ENCODE results near the gene ZNF235. TPM values are rescaled to one million over a fixed set of nuclear protein-coding genes. Genes with fewer than 3 reads are reported as not detected.
A peak's percentile ranks its signal among the peaks of the same experiment; 100 is the strongest.

The ZNF235 gene
- polyA plus RNA-seq (2011; rRNA removed) (7.4 and 8.4 TPM in 2 replicates), polyA plus RNA-seq (2017; fragmentation: RNase III; extraction: RNeasy Plus Mini Kit Qiagen cat#74134 plus additional on column Dnase treatment) (3.8 to 4.9 TPM (median 4.2 TPM) in 3 replicates), polyA minus RNA-seq (2011; rRNA and poly(A)+ RNA removed) (6.0 and 8.2 TPM in 2 replicates)
- 1.3 and 1.6 TPM in 2 replicates for polyA plus RNA-seq (2012; cell fraction: cytosol; rRNA removed)
- 3.1 and 5.0 TPM in 2 replicates for polyA plus RNA-seq (2012; cell fraction: nucleus; rRNA removed)

DNA sequence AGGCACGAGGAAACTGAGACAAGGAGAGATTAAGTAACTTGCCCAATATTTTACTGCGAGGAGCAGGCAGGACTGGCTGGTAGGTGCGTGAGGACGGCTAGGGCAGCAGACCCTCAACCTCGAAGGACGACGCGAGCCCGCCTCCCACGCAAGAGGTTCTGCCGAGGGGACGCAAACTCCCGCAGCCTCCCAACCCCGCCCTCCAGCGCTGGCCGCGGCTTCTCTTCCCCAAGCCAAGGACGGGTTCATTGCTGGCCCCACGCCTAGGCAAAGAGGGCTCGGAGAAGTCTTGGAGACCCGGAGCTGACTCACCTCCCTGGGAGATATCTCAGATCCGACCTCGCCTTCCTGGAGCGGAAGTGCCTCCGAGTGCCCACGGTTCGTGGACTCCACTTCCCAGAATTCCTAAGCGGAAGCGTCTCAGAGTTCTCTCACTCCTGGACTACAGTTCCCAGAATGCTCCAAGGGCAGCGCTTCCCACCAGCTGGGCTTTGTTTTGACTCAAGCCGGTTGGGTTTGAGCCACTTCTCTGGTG is at the start of gene ZNF235:
ZNF235 (minus strand) TSS at position 367 of the 535 bp plus-strand sequence. CDS start 1,621 bp downstream, outside the sequence.
- Histone ChIP-seq H3K4me2 (peak within 1 kb of the TSS; percentile 72), H3K27ac (peak within 1 kb of the TSS; percentile 77 to 93), H3K9me3 (peaks cover 41% of the 10 kb centered on the region), H3K4me1 (no peaks in the 10 kb centered on the region), H3K4me3 (peak within 1 kb of the TSS; percentile 66)
- CTCF ChIA-PET = interaction anchor here (0.9 to 1.6 kb wide), 2 partner anchors 17 to 28 kb away, joined by 3 read pairs; no protein-coding TSS in a partner anchor
- TF ChIP-seq, protein P1, sequence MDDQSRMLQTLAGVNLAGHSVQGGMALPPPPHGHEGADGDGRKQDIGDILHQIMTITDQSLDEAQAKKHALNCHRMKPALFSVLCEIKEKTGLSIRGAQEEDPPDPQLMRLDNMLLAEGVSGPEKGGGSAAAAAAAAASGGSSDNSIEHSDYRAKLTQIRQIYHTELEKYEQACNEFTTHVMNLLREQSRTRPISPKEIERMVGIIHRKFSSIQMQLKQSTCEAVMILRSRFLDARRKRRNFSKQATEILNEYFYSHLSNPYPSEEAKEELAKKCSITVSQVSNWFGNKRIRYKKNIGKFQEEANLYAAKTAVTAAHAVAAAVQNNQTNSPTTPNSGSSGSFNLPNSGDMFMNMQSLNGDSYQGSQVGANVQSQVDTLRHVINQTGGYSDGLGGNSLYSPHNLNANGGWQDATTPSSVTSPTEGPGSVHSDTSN (IDR thresholded peaks at IDR 0.05) = 0 out of 2 replicates have a peak, but pooled peaks have one; percentile 16
- TF ChIP-seq, protein P2, sequence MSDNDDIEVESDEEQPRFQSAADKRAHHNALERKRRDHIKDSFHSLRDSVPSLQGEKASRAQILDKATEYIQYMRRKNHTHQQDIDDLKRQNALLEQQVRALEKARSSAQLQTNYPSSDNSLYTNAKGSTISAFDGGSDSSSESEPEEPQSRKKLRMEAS (IDR thresholded peaks at IDR 0.05) = peak; percentile 55
- TF ChIP-seq, protein P3, sequence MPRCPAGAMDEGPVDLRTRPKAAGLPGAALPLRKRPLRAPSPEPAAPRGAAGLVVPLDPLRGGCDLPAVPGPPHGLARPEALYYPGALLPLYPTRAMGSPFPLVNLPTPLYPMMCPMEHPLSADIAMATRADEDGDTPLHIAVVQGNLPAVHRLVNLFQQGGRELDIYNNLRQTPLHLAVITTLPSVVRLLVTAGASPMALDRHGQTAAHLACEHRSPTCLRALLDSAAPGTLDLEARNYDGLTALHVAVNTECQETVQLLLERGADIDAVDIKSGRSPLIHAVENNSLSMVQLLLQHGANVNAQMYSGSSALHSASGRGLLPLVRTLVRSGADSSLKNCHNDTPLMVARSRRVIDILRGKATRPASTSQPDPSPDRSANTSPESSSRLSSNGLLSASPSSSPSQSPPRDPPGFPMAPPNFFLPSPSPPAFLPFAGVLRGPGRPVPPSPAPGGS (IDR thresholded peaks at IDR 0.05) = peak; percentile 66; the same call in 2 of the 3 replicates
- TF ChIP-seq HEYL (CRISPR knock-in tag; IDR thresholded peaks at IDR 0.05) (no peak), NR3C1 (IDR thresholded peaks at IDR 0.05) (no peak), FOSL2 (IDR thresholded peaks at IDR 0.05) (no peak), FOSL2 (CRISPR knock-in tag; IDR thresholded peaks at IDR 0.05) (peak; percentile 85), ZC3H11A (IDR thresholded peaks at IDR 0.05) (no peak), POLR2A (IDR thresholded peaks at IDR 0.05; ENCODE audit: low read length) (peak; percentile 56; the same call in 1 of the 2 replicates), JUN (IDR thresholded peaks at IDR 0.05) (peak in 1 of 2 experiments; percentile 79; a peak in 2 of 5 replicates), JUNB (IDR thresholded peaks at IDR 0.05) (no peak), ZFP36 (IDR thresholded peaks at IDR 0.05; ENCODE audit: borderline replicate concordance, partially characterized antibody) (no peak), CBX8 (IDR thresholded peaks at IDR 0.05) (no peak), RARB (CRISPR knock-in tag; IDR thresholded peaks at IDR 0.05) (no peak), RAD21 (conservative IDR thresholded peaks at IDR 0.05 in 1 of 2, IDR thresholded peaks at IDR 0.05 in 1 of 2) (0 out of 5 replicates have a peak, but pooled peaks of 1 of the 2 experiments have one; percentile 18), CHD4 (IDR thresholded peaks at IDR 0.05; ENCODE audit: borderline replicate concordance) (no peak)
- TF ChIP-seq, protein P4, sequence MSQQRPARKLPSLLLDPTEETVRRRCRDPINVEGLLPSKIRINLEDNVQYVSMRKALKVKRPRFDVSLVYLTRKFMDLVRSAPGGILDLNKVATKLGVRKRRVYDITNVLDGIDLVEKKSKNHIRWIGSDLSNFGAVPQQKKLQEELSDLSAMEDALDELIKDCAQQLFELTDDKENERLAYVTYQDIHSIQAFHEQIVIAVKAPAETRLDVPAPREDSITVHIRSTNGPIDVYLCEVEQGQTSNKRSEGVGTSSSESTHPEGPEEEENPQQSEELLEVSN (IDR thresholded peaks at IDR 0.05; ENCODE audit: borderline replicate concordance, low read depth) = peak; percentile 37; the same call in 1 of the 2 replicates
- WGBS (ENCODE audit: missing lambda C conversion rate) = under 1% methylated on average over 23 of the region's 31 CpGs
- ATAC-seq = peak; percentile 100
- peak; percentile 96 to 99 for DNase-seq (ENCODE audit: low read depth in 1 of 2, low spot score in 1 of 2)
- FAIRE-seq = peak; percentile 99
- POLR2A ChIA-PET = interaction anchor here (0.6 to 1.5 kb wide), 5 partner anchors 45 to 196 kb away, joined by 3 to 9 read pairs (median 4); partner anchors contain the start of genes ZNF180, ZNF227 and ZNF233

DNA sequence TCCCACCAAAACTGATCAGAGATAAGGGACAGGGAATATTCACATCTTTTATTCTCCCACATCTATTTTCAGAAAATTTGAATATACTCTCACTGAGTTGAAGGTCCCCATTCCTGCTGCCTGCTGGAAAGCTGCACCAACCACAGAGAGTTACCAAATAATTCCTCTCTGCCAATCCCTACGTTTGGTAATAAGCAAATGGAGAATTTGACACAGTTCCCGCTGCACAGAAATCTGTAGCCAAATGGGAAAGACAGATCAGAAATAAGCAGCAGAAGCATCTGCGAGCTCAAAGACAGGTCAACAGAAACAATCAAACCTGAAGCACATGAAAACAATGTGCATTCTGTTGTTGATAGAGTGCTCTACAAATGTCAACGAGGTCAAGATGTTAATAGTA is 41.7 kb upstream of the ZNF235 start:
- H3K4me1 ChIP-seq = no peaks in the 10 kb centered on the region
- TF ChIP-seq RAD21 (conservative IDR thresholded peaks at IDR 0.05 in 1 of 2, IDR thresholded peaks at IDR 0.05 in 1 of 2) = no peak
- no peak for TF ChIP-seq MAFK (IDR thresholded peaks at IDR 0.05; ENCODE audit: partially characterized antibody)
- TF ChIP-seq NR3C1 (IDR thresholded peaks at IDR 0.05) = no peak
- no peak for TF ChIP-seq TP53 (CRISPR knock-in tag; IDR thresholded peaks at IDR 0.05)
- no peak for ATAC-seq
- H3K4me2 ChIP-seq = no peak overlapping the region
- H3K9me3 ChIP-seq = peaks cover 69% of the 10 kb centered on the region
- peak; percentile 36 for FAIRE-seq
- no peak overlapping the region for H3K4me3 ChIP-seq
- WGBS (ENCODE audit: missing lambda C conversion rate) = 71% methylated on average over 4 of the region's 4 CpGs
- no peak for DNase-seq (ENCODE audit: low read depth in 1 of 2, low spot score in 1 of 2)
- H3K27ac ChIP-seq = no peak overlapping the region
- CTCF ChIA-PET = no interaction called here
- POLR2A ChIA-PET = no interaction called here

DNA sequence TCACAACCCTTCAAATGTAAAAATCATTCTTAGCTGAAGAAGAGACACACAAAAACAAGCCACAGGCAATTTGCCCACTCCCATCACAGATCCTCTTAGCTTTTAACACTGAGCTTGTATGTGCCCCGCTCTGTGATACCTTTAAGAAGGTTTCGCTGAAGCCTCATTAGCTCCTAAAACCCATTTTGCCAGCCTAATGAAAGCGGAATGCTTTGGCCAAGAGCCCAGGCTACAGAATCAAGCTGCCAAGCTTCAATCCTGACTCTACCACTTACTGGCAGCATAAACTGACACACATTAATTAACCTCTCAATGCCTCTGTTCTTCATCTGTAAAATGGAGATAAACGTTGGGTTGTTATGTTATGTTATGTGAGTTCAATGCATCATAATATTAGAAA is 41.1 kb upstream of the ZNF235 start:
- Histone ChIP-seq H3K4me1 (no peaks in the 10 kb centered on the region), H3K9me3 (peaks cover 65% of the 10 kb centered on the region), H3K4me3 (no peak overlapping the region), H3K27ac (no peak overlapping the region), H3K4me2 (no peak overlapping the region)
- no peak for ATAC-seq
- no peak for DNase-seq (ENCODE audit: low read depth in 1 of 2, low spot score in 1 of 2)
- 86% methylated on average over 4 of the region's 4 CpGs for WGBS (ENCODE audit: missing lambda C conversion rate)
- ChIA-PET POLR2A (no interaction called here), CTCF (interaction anchor here (1.1 kb wide), 1 partner anchor 19 kb away, joined by 4 read pairs; no protein-coding TSS in a partner anchor)
- FAIRE-seq = peak; percentile 80
- TF ChIP-seq BHLHE40 (IDR thresholded peaks at IDR 0.05; ENCODE audit: low read depth, low read length) (no peak), CHD2 (IDR thresholded peaks at IDR 0.05; ENCODE audit: low read length, partially characterized antibody) (no peak), HOXB13 (CRISPR knock-in tag; IDR thresholded peaks at IDR 0.05; ENCODE audit: low read depth) (no peak), POLR2A (IDR thresholded peaks at IDR 0.05; ENCODE audit: low read length) (no peak), HEYL (CRISPR knock-in tag; IDR thresholded peaks at IDR 0.05) (no peak), CHD4 (IDR thresholded peaks at IDR 0.05; ENCODE audit: borderline replicate concordance) (no peak), RNF2 (IDR thresholded peaks at IDR 0.05; ENCODE audit: borderline replicate concordance, low read depth) (no peak), NR3C1 (IDR thresholded peaks at IDR 0.05) (no peak), POLR2AphosphoS2 (conservative IDR thresholded peaks at IDR 0.05; ENCODE audit: low read length) (no peak), HOXB5 (CRISPR knock-in tag; IDR thresholded peaks at IDR 0.05) (no peak), NPAS2 (CRISPR knock-in tag; IDR thresholded peaks at IDR 0.05; ENCODE audit: borderline replicate concordance) (no peak), RCOR1 (IDR thresholded peaks at IDR 0.05; ENCODE audit: low read depth, low read length) (no peak), KDM5A (IDR thresholded peaks at IDR 0.05) (no peak)
- TF ChIP-seq, protein P4 (IDR thresholded peaks at IDR 0.05; ENCODE audit: borderline replicate concordance, low read depth) = no peak
- TF ChIP-seq, protein P1 (IDR thresholded peaks at IDR 0.05) = no peak
